HepG2 (cell line): ENCODE data around the gene MTHFD1L. TPM values are rescaled to one million over a fixed set of nuclear protein-coding genes. Genes with fewer than 3 reads are reported as not detected.

Experiments
- ESRRA ChIP-seq: sonication (generic); formaldehyde crosslinking; IDR thresholded peaks from 2 replicates; pipeline ENCODE4 v1.5.1; 2020; ENCODE audit warnings: mild to moderate bottlenecking, low read depth, missing genetic modification reagents
- KLF16 ChIP-seq, 2 experiments: sonication (generic) in 1 of 2; formaldehyde crosslinking in 1 of 2; IDR thresholded peaks; 2 replicates each; pipeline versions ENCODE4 v1.6.1 to v1.8.0; 2016 to 2023; ENCODE audit warnings: missing genetic modification reagents in 2 of 2, missing compliant biosample characterization in 1 of 2
- MAF1 ChIP-seq: sonication (generic); formaldehyde crosslinking; IDR thresholded peaks from 2 replicates; pipeline ENCODE4 v1.5.0; 2020; ENCODE audit warnings: missing genetic modification reagents, borderline replicate concordance
- MATR3 ChIP-seq: sonication (generic); formaldehyde crosslinking; IDR thresholded peaks from 2 replicates; pipeline ENCODE4 v1.4.0; 2020; ENCODE audit warnings: missing genetic modification reagents
- PRDM10 ChIP-seq: sonication (generic); formaldehyde crosslinking; IDR thresholded peaks from 2 replicates; pipeline ENCODE4 v1.4.0; 2020; ENCODE audit warnings: low read depth, missing genetic modification reagents
- SP140L ChIP-seq: sonication (generic); formaldehyde crosslinking; IDR thresholded peaks from 2 replicates; pipeline ENCODE4 v1.4.0; 2020; ENCODE audit warnings: missing genetic modification reagents, borderline replicate concordance
- THAP8 ChIP-seq: sonication (generic); formaldehyde crosslinking; IDR thresholded peaks from 2 replicates; pipeline ENCODE4 v1.5.1; 2020; ENCODE audit warnings: missing genetic modification reagents, mild to moderate bottlenecking, borderline replicate concordance
- WIZ ChIP-seq: sonication (generic); formaldehyde crosslinking; IDR thresholded peaks from 2 replicates; pipeline ENCODE4 v1.5.1; 2020; ENCODE audit warnings: mild to moderate bottlenecking, missing genetic modification reagents
- ZMYM3 ChIP-seq: sonication (generic); formaldehyde crosslinking; IDR thresholded peaks from 2 replicates; pipeline ENCODE4 v1.5.1; 2020; ENCODE audit warnings: mild to moderate bottlenecking, missing genetic modification reagents
- ZNF3 ChIP-seq: IDR thresholded peaks from 2 replicates; pipeline ENCODE4 v1.7.0; 2017; ENCODE audit warnings: inconsistent platforms
- ZNF577 ChIP-seq: sonication (generic); formaldehyde crosslinking; IDR thresholded peaks from 2 replicates; pipeline ENCODE4 v1.4.0; 2020; ENCODE audit warnings: mild to moderate bottlenecking, low read depth, missing genetic modification reagents, borderline replicate concordance
- ZNF615 ChIP-seq: sonication (generic); formaldehyde crosslinking; IDR thresholded peaks from 2 replicates; pipeline ENCODE4 v1.5.0; 2020; ENCODE audit warnings: mild to moderate bottlenecking, missing genetic modification reagents, borderline replicate concordance
- ZNF703 ChIP-seq: sonication (generic); formaldehyde crosslinking; IDR thresholded peaks from 2 replicates; pipeline ENCODE4 v1.5.1; 2020; ENCODE audit warnings: missing genetic modification reagents, mild to moderate bottlenecking, moderate library complexity, borderline replicate concordance
- polyA plus RNA-seq, 8 experiments: library from polyadenylated mRNA; depleted of rRNA in 3 of 8; stranded (reverse) in 7 of 8; unstranded in 1 of 8; fragments of >200 nt; fragmentation: Illumina TruSeq in 4 of 8; extraction: Trizol in 4 of 8; gene quantifications; 2 replicates each; pipeline versions ENCODE4 v1.2.1 to v1.2.3, GENCODE V29; 2011 to 2016; ENCODE audit warnings: low read depth in 4 of 8, missing spikeins in 1 of 8, mixed read lengths in 1 of 8; ENCODE audit not compliant: insufficient read depth in 1 of 8
- total RNA-seq, 5 experiments: library from RNA; depleted of rRNA; stranded (reverse); fragments of >200 nt; fragmentation: Illumina TruSeq; extraction: Trizol; gene quantifications; 2 replicates each; pipeline ENCODE4 v1.2.3, GENCODE V29; 2016; ENCODE audit warnings: low read depth in 1 of 5
- TF ChIP-seq, protein P1 (sequence below): IDR thresholded peaks from 2 replicates; pipeline ENCODE4 v1.6.1; 2016; ENCODE audit warnings: low read depth, missing genetic modification reagents, missing compliant biosample characterization
- TF ChIP-seq, protein P2 (sequence below): sonication (generic); formaldehyde crosslinking; IDR thresholded peaks from 2 replicates; pipeline ENCODE4 v1.4.0; 2020; ENCODE audit warnings: missing genetic modification reagents
- TF ChIP-seq, protein P3 (sequence below): sonication (generic); formaldehyde crosslinking; IDR thresholded peaks from 2 replicates; pipeline ENCODE4 v1.5.0; 2020; ENCODE audit warnings: missing genetic modification reagents, mild to moderate bottlenecking, borderline replicate concordance

The MTHFD1L gene
- total and polyA plus RNA-seq, 2 of the 13 experiments (the other 11 are each of a cell fraction or from before 2014, with no cell fraction given): 24.0 to 39.6 TPM

DNA sequence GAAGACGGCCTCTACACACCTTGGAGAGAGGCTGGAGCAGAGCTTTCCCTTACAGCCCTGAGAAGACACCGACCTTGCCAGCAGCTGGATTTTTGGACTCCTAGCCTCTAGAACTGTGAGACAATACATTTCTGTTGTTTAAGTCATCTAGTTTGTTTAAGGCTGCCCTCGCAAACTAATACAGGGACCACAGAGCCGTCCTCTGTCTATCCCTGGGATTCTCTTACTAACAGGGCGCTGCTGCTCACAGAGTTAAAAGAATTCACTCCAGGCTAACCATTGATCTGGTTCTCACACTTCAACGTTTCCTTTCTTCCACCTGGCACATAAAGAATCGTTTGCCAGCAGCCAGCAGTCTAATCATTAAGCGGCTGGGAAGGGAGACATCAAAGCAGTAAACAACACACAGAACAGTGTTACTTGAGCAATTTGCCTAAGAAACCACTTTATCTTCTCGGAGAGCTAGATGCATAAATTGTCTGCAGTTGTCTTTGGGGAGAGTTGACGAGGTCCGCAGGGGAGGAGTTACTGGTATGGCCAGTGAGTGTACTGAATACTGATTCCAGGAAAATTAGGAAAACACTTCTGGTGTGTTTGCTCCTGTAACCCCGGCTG, 270.7 kb downstream of the MTHFD1L start (continued):
- TF ChIP-seq PRDM10 (CRISPR knock-in tag): no peak
- no peak for TF ChIP-seq ESRRA (CRISPR knock-in tag)
- TF ChIP-seq ZNF615 (CRISPR knock-in tag): no peak
- TF ChIP-seq, protein P1, sequence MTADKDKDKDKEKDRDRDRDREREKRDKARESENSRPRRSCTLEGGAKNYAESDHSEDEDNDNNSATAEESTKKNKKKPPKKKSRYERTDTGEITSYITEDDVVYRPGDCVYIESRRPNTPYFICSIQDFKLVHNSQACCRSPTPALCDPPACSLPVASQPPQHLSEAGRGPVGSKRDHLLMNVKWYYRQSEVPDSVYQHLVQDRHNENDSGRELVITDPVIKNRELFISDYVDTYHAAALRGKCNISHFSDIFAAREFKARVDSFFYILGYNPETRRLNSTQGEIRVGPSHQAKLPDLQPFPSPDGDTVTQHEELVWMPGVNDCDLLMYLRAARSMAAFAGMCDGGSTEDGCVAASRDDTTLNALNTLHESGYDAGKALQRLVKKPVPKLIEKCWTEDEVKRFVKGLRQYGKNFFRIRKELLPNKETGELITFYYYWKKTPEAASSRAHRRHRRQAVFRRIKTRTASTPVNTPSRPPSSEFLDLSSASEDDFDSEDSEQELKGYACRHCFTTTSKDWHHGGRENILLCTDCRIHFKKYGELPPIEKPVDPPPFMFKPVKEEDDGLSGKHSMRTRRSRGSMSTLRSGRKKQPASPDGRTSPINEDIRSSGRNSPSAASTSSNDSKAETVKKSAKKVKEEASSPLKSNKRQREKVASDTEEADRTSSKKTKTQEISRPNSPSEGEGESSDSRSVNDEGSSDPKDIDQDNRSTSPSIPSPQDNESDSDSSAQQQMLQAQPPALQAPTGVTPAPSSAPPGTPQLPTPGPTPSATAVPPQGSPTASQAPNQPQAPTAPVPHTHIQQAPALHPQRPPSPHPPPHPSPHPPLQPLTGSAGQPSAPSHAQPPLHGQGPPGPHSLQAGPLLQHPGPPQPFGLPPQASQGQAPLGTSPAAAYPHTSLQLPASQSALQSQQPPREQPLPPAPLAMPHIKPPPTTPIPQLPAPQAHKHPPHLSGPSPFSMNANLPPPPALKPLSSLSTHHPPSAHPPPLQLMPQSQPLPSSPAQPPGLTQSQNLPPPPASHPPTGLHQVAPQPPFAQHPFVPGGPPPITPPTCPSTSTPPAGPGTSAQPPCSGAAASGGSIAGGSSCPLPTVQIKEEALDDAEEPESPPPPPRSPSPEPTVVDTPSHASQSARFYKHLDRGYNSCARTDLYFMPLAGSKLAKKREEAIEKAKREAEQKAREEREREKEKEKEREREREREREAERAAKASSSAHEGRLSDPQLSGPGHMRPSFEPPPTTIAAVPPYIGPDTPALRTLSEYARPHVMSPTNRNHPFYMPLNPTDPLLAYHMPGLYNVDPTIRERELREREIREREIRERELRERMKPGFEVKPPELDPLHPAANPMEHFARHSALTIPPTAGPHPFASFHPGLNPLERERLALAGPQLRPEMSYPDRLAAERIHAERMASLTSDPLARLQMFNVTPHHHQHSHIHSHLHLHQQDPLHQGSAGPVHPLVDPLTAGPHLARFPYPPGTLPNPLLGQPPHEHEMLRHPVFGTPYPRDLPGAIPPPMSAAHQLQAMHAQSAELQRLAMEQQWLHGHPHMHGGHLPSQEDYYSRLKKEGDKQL (CRISPR knock-in tag): no peak
- TF ChIP-seq WIZ (CRISPR knock-in tag): 0 out of 2 replicates have a peak, but pooled peaks have one; percentile 25
- TF ChIP-seq SP140L (CRISPR knock-in tag): no peak
- TF ChIP-seq, protein P2, sequence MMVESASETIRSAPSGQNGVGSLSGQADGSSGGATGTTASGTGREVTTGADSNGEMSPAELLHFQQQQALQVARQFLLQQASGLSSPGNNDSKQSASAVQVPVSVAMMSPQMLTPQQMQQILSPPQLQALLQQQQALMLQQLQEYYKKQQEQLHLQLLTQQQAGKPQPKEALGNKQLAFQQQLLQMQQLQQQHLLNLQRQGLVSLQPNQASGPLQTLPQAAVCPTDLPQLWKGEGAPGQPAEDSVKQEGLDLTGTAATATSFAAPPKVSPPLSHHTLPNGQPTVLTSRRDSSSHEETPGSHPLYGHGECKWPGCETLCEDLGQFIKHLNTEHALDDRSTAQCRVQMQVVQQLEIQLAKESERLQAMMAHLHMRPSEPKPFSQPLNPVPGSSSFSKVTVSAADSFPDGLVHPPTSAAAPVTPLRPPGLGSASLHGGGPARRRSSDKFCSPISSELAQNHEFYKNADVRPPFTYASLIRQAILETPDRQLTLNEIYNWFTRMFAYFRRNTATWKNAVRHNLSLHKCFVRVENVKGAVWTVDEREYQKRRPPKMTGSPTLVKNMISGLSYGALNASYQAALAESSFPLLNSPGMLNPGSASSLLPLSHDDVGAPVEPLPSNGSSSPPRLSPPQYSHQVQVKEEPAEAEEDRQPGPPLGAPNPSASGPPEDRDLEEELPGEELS: peak; percentile 37; the same call in 1 of the 2 replicates
- no peak for TF ChIP-seq ZMYM3
- no peak for TF ChIP-seq MAF1 (CRISPR knock-in tag)
- no peak for TF ChIP-seq ZNF577
- no peak for TF ChIP-seq ZNF703 (CRISPR knock-in tag)
- TF ChIP-seq ZNF3: no peak
- TF ChIP-seq, protein P3, sequence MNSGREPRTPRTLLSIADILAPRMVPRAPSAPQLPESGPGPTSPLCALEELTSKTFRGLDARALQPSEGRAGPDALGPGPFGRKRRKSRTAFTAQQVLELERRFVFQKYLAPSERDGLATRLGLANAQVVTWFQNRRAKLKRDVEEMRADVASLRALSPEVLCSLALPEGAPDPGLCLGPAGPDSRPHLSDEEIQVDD (CRISPR knock-in tag): no peak
- no peak for TF ChIP-seq THAP8
- TF ChIP-seq MATR3 (CRISPR knock-in tag): no peak
- no peak; a peak in 1 of 4 replicates for TF ChIP-seq KLF16 (CRISPR knock-in tag; IDR thresholded peaks at IDR 0.05)
